Caco-2 (cell line): ENCODE results near the gene ATF2. TPM values are rescaled to one million over a fixed set of nuclear protein-coding genes. Genes with fewer than 3 reads are reported as not detected.

Experiments
- BruUV-seq: library from RNA; stranded (reverse); fragments of 400-500 nt; replicated peaks from 2 replicates; lab custom pipeline; 2021; lab: Mats Ljungman, UMichigan
- CTCF ChIA-PET: fragments of 300-600 bp; sonication (Branson Sonifier 250); formaldehyde crosslinking; loops from one replicate; lab custom pipeline; 2022; ENCODE audit warnings: antibody characterized with exemption; lab: Charles Lee
- POLR2A ChIA-PET: fragments of 300-600 bp; sonication (Branson Sonifier 250); formaldehyde crosslinking; loops from one replicate; lab custom pipeline; 2022; ENCODE audit warnings: antibody characterized with exemption; lab: Charles Lee
- DNase-seq, 2 experiments: peaks; one replicate each; pipeline versions ENCODE4 v3.0.0 to v3.0.0-alpha.2; 2020 to 2022
- H3K27me3 ChIP-seq: replicated peaks from 2 replicates; pipeline ENCODE4 v1.6.0; 2011; ENCODE audit warnings: low read length; ENCODE audit not compliant: control insufficient read depth, insufficient read depth
- H3K36me3 ChIP-seq: 2 replicates; pipeline ENCODE4 v1.5.1; 2011; ENCODE audit warnings: low read length; ENCODE audit not compliant: control insufficient read depth, insufficient read depth
- H3K4me1 ChIP-seq: fragments of 250-450 bp; sonication (Bioruptor Pico); 2 replicates; pipeline ENCODE4 v1.5.1; 2020; ENCODE audit warnings: mild to moderate bottlenecking
- H3K4me3 ChIP-seq: 2 replicates; pipeline ENCODE4 v1.5.1; 2011; ENCODE audit warnings: low read depth, mild to moderate bottlenecking, control low read depth, low read length
- H3K9me3 ChIP-seq: fragments of 250-450 bp; sonication (Bioruptor Pico); 2 replicates; pipeline ENCODE4 v1.5.1; 2020; ENCODE audit warnings: mild to moderate bottlenecking, moderate library complexity
- H3K27ac Mint-ChIP-seq: one replicate; pipeline ENCODE4 v1.8.0; 2022; ENCODE audit warnings: mixed read lengths; ENCODE audit not compliant: unreplicated experiment
- H3K27me3 Mint-ChIP-seq: one replicate; pipeline ENCODE4 v1.8.0; 2022; ENCODE audit warnings: mixed read lengths; ENCODE audit not compliant: insufficient read depth, unreplicated experiment
- H3K36me3 Mint-ChIP-seq: one replicate; pipeline ENCODE4 v1.8.0; 2022; ENCODE audit warnings: mild to moderate bottlenecking, mixed read lengths; ENCODE audit not compliant: insufficient read depth, unreplicated experiment
- H3K4me1 Mint-ChIP-seq: one replicate; pipeline ENCODE4 v1.8.0; 2022; ENCODE audit warnings: low read depth, mixed read lengths; ENCODE audit not compliant: unreplicated experiment
- H3K4me3 Mint-ChIP-seq: one replicate; pipeline ENCODE4 v1.8.0; 2022; ENCODE audit warnings: mild to moderate bottlenecking, moderate library complexity, mixed read lengths; ENCODE audit not compliant: unreplicated experiment
- H3K9me3 Mint-ChIP-seq: one replicate; pipeline ENCODE4 v1.8.0; 2022; ENCODE audit warnings: mixed read lengths; ENCODE audit not compliant: unreplicated experiment
- CTCF ChIP-seq, 2 experiments: fragments of 200-600 bp in 1 of 2; IDR thresholded peaks; 1 replicate in 1 of 2; 2 replicates in 1 of 2; pipeline versions ENCODE4 v1.5.1 to v1.8.0; 2011 to 2022; ENCODE audit warnings: antibody characterized with exemption in 1 of 2, control low read depth in 1 of 2, inconsistent platforms in 1 of 2, low read depth in 1 of 2, low read length in 1 of 2, mild to moderate bottlenecking in 1 of 2, moderate library complexity in 1 of 2; ENCODE audit not compliant: insufficient read depth in 1 of 2, severe bottlenecking in 1 of 2, unreplicated experiment in 1 of 2
- intact Hi-C: fragments of 100-400 bp; cut with micrococcal nuclease; formaldehyde crosslinking; loops from one replicate; pipeline ENCODE4 v1.10.0; 2022; ENCODE audit not compliant: unreplicated experiment
- total RNA-seq: library from RNA; stranded (reverse); gene quantifications from 2 replicates; pipeline ENCODE4 v1.2.3, GENCODE V29; 2022

ATF2 gene
- total RNA-seq, 1 experiment from 2014 or later, result 47.1 TPM

- Histone ChIP-seq H3K27me3 (no peaks in the 10 kb centered on the region), H3K4me1 (no peaks in the 10 kb centered on the region), H3K9me3 (peaks cover 5% of the 10 kb centered on the region; the same call in 1 of the 2 replicates), H3K36me3 (no peaks in the 10 kb centered on the region; the same call in 1 of the 2 replicates), H3K4me3 (no peak overlapping the region)
- no peak for DNase-seq
- no TSS peak for BruUV-seq
- TF ChIP-seq CTCF (IDR thresholded peaks at IDR 0.05; ENCODE audit: insufficient read depth in 1 of 2, low read depth in 1 of 2, low read length in 1 of 2, severe bottlenecking in 1 of 2, unreplicated experiment in 1 of 2), result no peak
- CTCF ChIA-PET, result no interaction called here
- Mint-ChIP-seq H3K36me3 (peaks cover 18% of the 10 kb centered on the region), H3K27ac (no peak overlapping the region), H3K4me1 (no peaks in the 10 kb centered on the region), H3K4me3 (no peak overlapping the region), H3K9me3 (peaks cover 13% of the 10 kb centered on the region), H3K27me3 (no peaks in the 10 kb centered on the region)
- POLR2A ChIA-PET, result no interaction called here
- intact Hi-C loops, result no loop called here
These were observed 104.3 kb downstream of the ATF2 start for GRCh38 chr2:175063741-175064140.

GRCh38 chr2:175062787-175063585, 105.0 kb downstream of the ATF2 start:
- BruUV-seq, result no TSS peak
- intact Hi-C loops, result no loop called here
- Mint-ChIP-seq H3K27ac (no peak overlapping the region), H3K9me3 (peaks cover 13% of the 10 kb centered on the region), H3K4me3 (no peak overlapping the region), H3K36me3 (peaks cover 13% of the 10 kb centered on the region), H3K4me1 (no peaks in the 10 kb centered on the region), H3K27me3 (no peaks in the 10 kb centered on the region)
- no peak overlapping the region for H3K4me3 ChIP-seq
- no peaks in the 10 kb centered on the region for H3K4me1 ChIP-seq
- POLR2A ChIA-PET, result no interaction called here
- CTCF ChIA-PET, result interaction anchor here (1.5 kb wide), 1 partner anchor 32 kb away, joined by 3 read pairs; no protein-coding TSS in a partner anchor
- no peak for TF ChIP-seq CTCF (IDR thresholded peaks at IDR 0.05; ENCODE audit: insufficient read depth in 1 of 2, low read depth in 1 of 2, low read length in 1 of 2, severe bottlenecking in 1 of 2, unreplicated experiment in 1 of 2)
- no peaks in the 10 kb centered on the region; the same call in 1 of the 2 replicates for H3K36me3 ChIP-seq
- H3K27me3 ChIP-seq, result no peaks in the 10 kb centered on the region
- no peak for DNase-seq
- H3K9me3 ChIP-seq, result peaks cover 5% of the 10 kb centered on the region; the same call in 1 of the 2 replicates

- H3K27me3 Mint-ChIP-seq, result no peaks in the 10 kb centered on the region
These were observed 110.8 kb downstream of the ATF2 start for GRCh38 chr2:175057078-175057685.

More at GRCh38 chr2:175057078-175057685, 110.8 kb downstream of the ATF2 start:
- no TSS peak for BruUV-seq
- peaks cover 3% of the 10 kb centered on the region; the same call in 1 of the 2 replicates for H3K9me3 ChIP-seq
- Mint-ChIP-seq H3K4me1 (no peaks in the 10 kb centered on the region), H3K36me3 (no peaks in the 10 kb centered on the region), H3K9me3 (no peaks in the 10 kb centered on the region), H3K27ac (no peak overlapping the region), H3K4me3 (no peak overlapping the region)
- intact Hi-C loops, result no loop called here
- ChIA-PET CTCF (interaction anchor here (0.5 kb wide), 1 partner anchor 172 kb away, joined by 3 read pairs; no protein-coding TSS in a partner anchor), POLR2A (no interaction called here)
- H3K36me3 ChIP-seq, result no peaks in the 10 kb centered on the region
- TF ChIP-seq CTCF (IDR thresholded peaks at IDR 0.05; ENCODE audit: insufficient read depth in 1 of 2, low read depth in 1 of 2, low read length in 1 of 2, severe bottlenecking in 1 of 2, unreplicated experiment in 1 of 2), result no peak
- no peaks in the 10 kb centered on the region for H3K4me1 ChIP-seq
- no peaks in the 10 kb centered on the region for H3K27me3 ChIP-seq
- DNase-seq, result no peak
- H3K4me3 ChIP-seq, result no peak overlapping the region
